Measurements from ENCODE around the gene LOXL3.
A peak's percentile ranks its signal among the peaks of the same experiment; 100 is the strongest.

The LOXL3 gene
- long read RNA-seq, donor 1, partial matches to known transcripts = 5 of 9 reads
- long read RNA-seq, donor 1, other reads (novel, unspliced or antisense) = 0 of 9 reads
- long read RNA-seq, donor 2, partial matches to known transcripts = 0 of 3 reads
- long read RNA-seq, donor 2, other reads (novel, unspliced or antisense) = 0 of 3 reads
- long read RNA-seq, donor 3, partial matches to known transcripts = 0 of 1 reads
- long read RNA-seq, donor 3, other reads (novel, unspliced or antisense) = 0 of 1 reads
- long read RNA-seq, donor 4, partial matches to known transcripts = 38 of 40 reads
- long read RNA-seq, donor 4, other reads (novel, unspliced or antisense) = 0 of 40 reads
- long read RNA-seq, donor 5, partial matches to known transcripts = 6 of 9 reads
- long read RNA-seq, donor 5, other reads (novel, unspliced or antisense) = 0 of 9 reads
- long read RNA-seq, donor 6, partial matches to known transcripts = 8 of 17 reads
- long read RNA-seq, donor 6, other reads (novel, unspliced or antisense) = 5 of 17 reads
- long read RNA-seq, donor 7, transcript LOXL3-201 (14 exons, 3,502 nt) = major isoform, 5 of 6 reads
- long read RNA-seq, donor 7, partial matches to known transcripts = 0 of 6 reads
- long read RNA-seq, donor 7, other reads (novel, unspliced or antisense) = 0 of 6 reads
- long read RNA-seq, donor 8, transcript LOXL3-201 (14 exons, 3,502 nt) = major isoform, 5 of 6 reads
- long read RNA-seq, donor 8, partial matches to known transcripts = 0 of 6 reads
- long read RNA-seq, donor 8, other reads (novel, unspliced or antisense) = 0 of 6 reads

- peak; percentile 94 for DNase-seq
Observed at GRCh38 chr2:74553892-74554819, at the start of gene LOXL3, which contains the start of gene DOK1. Gene LOXL3, minus strand, starts transcription at chr2:74553942. Its CDS starts 1,308 bp downstream, at chr2:74552634. Gene DOK1, plus strand, starts transcription at chr2:74554720. Its CDS starts 35 bp downstream, at chr2:74554755.

- DNase-seq = no peak
Observed at GRCh38 chr2:74602586-74603281, 49.0 kb upstream of the LOXL3 start.

GRCh38 chr2:74599676-74600075, 45.9 kb upstream of the LOXL3 start:
- no peak for DNase-seq

GRCh38 chr2:74597410-74597809, 43.7 kb upstream of the LOXL3 start:
- no peak for DNase-seq

GRCh38 chr2:74596584-74596983, 42.8 kb upstream of the LOXL3 start:
- no peak for DNase-seq

- no peak for DNase-seq
Observed at GRCh38 chr2:74593826-74594772, 40.4 kb upstream of the LOXL3 start.

- no peak for DNase-seq
Observed at GRCh38 chr2:74588664-74589063, 34.9 kb upstream of the LOXL3 start.

- DNase-seq = peak; percentile 40
Observed at GRCh38 chr2:74587664-74588277, 34.0 kb upstream of the LOXL3 start.

GRCh38 chr2:74585406-74586185, 31.9 kb upstream of the LOXL3 start:
- no peak for DNase-seq

GRCh38 chr2:74584088-74584645, 30.4 kb upstream of the LOXL3 start:
- DNase-seq = no peak

- no peak for DNase-seq
Observed at GRCh38 chr2:74583504-74583903, 29.8 kb upstream of the LOXL3 start.

- DNase-seq = no peak
Observed at GRCh38 chr2:74582184-74582583, 28.4 kb upstream of the LOXL3 start.

GRCh38 chr2:74581463-74581862, 27.7 kb upstream of the LOXL3 start:
- no peak for DNase-seq

- DNase-seq = no peak
Observed at GRCh38 chr2:74578408-74578807, 24.7 kb upstream of the LOXL3 start.

GRCh38 chr2:74577448-74577847, 23.7 kb upstream of the LOXL3 start:
- DNase-seq = no peak

GRCh38 chr2:74576863-74577229, 23.1 kb upstream of the LOXL3 start:
- no peak for DNase-seq

- DNase-seq = no peak
Observed at GRCh38 chr2:74576211-74576862, 22.6 kb upstream of the LOXL3 start.

GRCh38 chr2:74575320-74575719, 21.6 kb upstream of the LOXL3 start:
- no peak for DNase-seq
